D721Med (cell line): ENCODE results near the gene PCCB.
"Not testable (repeated sequence)": the region's sequence is repeated elsewhere in the genome, so short reads cannot be mapped to it uniquely, and the experiment has no call there.

Source experiments
- DNase-seq: peaks from one replicate; pipeline ENCODE4 v3.0.0; 2011; ENCODE audit warnings: low spot score; ENCODE audit not compliant: insufficient read length
- FAIRE-seq: peaks from 2 replicates; lab custom pipeline; 2011; peaks lifted over from hg19 to GRCh38; lab: Jason Lieb, UNC
- CTCF ChIP-seq: IDR thresholded peaks from 2 replicates; pipeline ENCODE4 v1.5.1; 2012; ENCODE audit warnings: mild to moderate bottlenecking, control low read depth; ENCODE audit not compliant: insufficient read depth; ENCODE audit errors: missing control alignments

PCCB gene

GRCh38 chr3:136350557-136350956 lies 100.4 kb downstream of the PCCB start:
- no peak for TF ChIP-seq CTCF
- DNase-seq, result no peak
- FAIRE-seq, result no peak

DNA sequence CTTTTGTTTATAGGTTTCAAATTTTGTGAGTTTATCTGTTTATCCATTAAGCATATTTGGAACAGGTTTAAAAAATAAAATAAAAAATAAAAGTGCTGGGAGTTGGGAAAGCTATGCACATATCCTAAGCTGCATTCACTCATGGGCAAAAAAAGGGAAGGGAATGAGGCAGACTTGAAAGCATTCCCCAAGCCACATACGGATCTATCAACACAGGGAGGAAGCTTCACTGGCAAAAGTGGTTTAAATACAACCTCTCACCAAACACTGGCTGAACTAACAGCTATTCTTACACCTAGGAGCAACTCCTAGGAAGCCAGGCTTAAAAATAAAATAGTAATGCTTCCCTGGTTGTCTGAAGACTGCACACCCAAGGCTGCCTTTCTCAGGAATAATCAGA lies 101.2 kb downstream of the PCCB start:
- no peak for TF ChIP-seq CTCF
- no peak for DNase-seq
- FAIRE-seq, result no peak

DNA sequence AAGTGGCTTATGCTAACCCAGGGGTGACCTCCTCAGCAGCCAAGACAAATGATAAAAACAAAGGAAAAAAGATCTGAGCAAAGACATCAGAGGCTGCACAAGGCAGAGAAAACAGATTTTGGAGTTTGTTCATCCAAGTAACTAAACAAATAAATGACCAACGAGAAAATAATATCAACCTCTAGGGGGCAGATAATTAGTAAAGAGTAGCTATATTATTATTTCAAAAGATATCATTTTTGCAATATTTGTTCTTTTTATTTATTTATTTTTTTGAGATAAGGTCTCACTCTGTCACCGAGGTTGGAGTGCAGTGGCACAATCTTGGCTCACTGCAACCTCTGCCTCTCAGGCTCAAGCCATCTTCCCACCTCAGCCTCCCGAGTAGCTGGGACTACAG lies 101.8 kb downstream of the PCCB start:
- TF ChIP-seq CTCF, result no peak
- DNase-seq (no peak), FAIRE-seq (no peak)

GRCh38 chr3:136353461-136353860 lies 103.3 kb downstream of the PCCB start:
- DNase-seq (no peak), FAIRE-seq (peak; percentile 6)
- no peak for TF ChIP-seq CTCF

DNA sequence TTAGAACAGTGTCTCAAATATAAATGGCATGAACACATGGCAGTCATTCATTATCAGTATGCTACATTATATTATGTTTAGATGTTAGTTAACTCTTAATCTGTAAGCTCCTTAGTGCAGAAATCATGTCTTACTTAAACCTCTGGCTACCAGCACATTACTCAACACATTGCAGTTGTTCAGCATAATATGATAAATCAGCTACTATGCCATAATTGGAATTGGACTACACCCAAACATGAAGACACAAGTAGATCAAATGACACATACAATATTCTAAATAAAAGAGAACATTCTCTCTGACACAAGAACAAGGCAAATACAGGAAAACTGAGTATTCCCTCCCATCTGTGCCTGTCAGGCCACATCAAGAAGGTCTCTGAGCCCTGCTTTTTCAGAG lies 116.1 kb downstream of the PCCB start:
- DNase-seq, result no peak
- TF ChIP-seq CTCF, result no peak
- FAIRE-seq, result peak; percentile 92

GRCh38 chr3:136375800-136376199 lies 125.7 kb downstream of the PCCB start:
- not testable (repeated sequence) for DNase-seq, FAIRE-seq

- TF ChIP-seq CTCF, result no peak
- DNase-seq (no peak), FAIRE-seq (peak; percentile 25)
Observed at GRCh38 chr3:136377508-136377907, 127.4 kb downstream of the PCCB start.

GRCh38 chr3:136378011-136378410 lies 127.9 kb downstream of the PCCB start:
- no peak for TF ChIP-seq CTCF
- FAIRE-seq, result no peak
- DNase-seq, result no peak
